ENCODE measurements around the gene ASB2. TPM values are rescaled to one million over a fixed set of nuclear protein-coding genes. Genes with fewer than 3 reads are reported as not detected.

Gene ASB2
- polyA plus RNA-seq, 1 donor from 2014 or later = 0.26 TPM

DNA sequence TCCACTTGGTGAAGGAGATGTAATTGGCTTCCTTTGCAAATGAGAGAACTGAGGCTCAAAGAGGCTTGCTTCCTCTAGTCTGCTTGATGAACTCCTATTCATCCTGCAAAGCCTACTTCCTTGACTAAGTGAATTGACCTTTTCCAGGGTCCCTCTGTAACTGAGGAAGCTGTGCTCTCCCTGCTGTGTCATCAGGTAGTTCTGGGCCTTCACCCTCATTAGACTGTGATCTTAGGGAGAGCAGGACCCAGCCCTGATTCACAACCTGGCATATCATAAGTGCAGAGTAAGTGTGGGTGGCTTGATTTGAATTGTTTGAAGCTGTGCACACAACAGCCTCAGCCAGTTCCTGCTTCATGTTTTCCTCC lies 16.3 kb downstream of the ASB2 start:
- Histone ChIP-seq H4K20me1 (ENCODE audit: insufficient read depth) (no peaks in the 10 kb centered on the region), H3F3A (ENCODE audit: insufficient read depth, low read length, poor library complexity, severe bottlenecking) (no peaks in the 10 kb centered on the region), H3K27ac (ENCODE audit: low read length) (no peak overlapping the region), H3K36me3 (ENCODE audit: insufficient read depth, low read length) (no peaks in the 10 kb centered on the region), H3K4me2 (ENCODE audit: low read length) (no peak overlapping the region), H3K9ac (ENCODE audit: low read length) (no peak overlapping the region), H3K4me3 (ENCODE audit: low read length) (no peak overlapping the region), H2AFZ (ENCODE audit: low read depth, low read length) (no peak overlapping the region), H3K79me2 (replicated peaks; ENCODE audit: insufficient read depth, low read length) (no peaks in the 10 kb centered on the region), H3K27me3 (ENCODE audit: insufficient read depth, low read depth, low read length) (no peaks in the 10 kb centered on the region), H3K9me3 (ENCODE audit: low read length) (no peaks in the 10 kb centered on the region), H3K9me2 (ENCODE audit: insufficient read depth, low read length) (no peaks in the 10 kb centered on the region)
- TF ChIP-seq, protein P1, sequence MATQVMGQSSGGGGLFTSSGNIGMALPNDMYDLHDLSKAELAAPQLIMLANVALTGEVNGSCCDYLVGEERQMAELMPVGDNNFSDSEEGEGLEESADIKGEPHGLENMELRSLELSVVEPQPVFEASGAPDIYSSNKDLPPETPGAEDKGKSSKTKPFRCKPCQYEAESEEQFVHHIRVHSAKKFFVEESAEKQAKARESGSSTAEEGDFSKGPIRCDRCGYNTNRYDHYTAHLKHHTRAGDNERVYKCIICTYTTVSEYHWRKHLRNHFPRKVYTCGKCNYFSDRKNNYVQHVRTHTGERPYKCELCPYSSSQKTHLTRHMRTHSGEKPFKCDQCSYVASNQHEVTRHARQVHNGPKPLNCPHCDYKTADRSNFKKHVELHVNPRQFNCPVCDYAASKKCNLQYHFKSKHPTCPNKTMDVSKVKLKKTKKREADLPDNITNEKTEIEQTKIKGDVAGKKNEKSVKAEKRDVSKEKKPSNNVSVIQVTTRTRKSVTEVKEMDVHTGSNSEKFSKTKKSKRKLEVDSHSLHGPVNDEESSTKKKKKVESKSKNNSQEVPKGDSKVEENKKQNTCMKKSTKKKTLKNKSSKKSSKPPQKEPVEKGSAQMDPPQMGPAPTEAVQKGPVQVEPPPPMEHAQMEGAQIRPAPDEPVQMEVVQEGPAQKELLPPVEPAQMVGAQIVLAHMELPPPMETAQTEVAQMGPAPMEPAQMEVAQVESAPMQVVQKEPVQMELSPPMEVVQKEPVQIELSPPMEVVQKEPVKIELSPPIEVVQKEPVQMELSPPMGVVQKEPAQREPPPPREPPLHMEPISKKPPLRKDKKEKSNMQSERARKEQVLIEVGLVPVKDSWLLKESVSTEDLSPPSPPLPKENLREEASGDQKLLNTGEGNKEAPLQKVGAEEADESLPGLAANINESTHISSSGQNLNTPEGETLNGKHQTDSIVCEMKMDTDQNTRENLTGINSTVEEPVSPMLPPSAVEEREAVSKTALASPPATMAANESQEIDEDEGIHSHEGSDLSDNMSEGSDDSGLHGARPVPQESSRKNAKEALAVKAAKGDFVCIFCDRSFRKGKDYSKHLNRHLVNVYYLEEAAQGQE (IDR thresholded peaks at IDR 0.05; ENCODE audit: borderline replicate concordance) = no peak
- TF ChIP-seq, protein P2, sequence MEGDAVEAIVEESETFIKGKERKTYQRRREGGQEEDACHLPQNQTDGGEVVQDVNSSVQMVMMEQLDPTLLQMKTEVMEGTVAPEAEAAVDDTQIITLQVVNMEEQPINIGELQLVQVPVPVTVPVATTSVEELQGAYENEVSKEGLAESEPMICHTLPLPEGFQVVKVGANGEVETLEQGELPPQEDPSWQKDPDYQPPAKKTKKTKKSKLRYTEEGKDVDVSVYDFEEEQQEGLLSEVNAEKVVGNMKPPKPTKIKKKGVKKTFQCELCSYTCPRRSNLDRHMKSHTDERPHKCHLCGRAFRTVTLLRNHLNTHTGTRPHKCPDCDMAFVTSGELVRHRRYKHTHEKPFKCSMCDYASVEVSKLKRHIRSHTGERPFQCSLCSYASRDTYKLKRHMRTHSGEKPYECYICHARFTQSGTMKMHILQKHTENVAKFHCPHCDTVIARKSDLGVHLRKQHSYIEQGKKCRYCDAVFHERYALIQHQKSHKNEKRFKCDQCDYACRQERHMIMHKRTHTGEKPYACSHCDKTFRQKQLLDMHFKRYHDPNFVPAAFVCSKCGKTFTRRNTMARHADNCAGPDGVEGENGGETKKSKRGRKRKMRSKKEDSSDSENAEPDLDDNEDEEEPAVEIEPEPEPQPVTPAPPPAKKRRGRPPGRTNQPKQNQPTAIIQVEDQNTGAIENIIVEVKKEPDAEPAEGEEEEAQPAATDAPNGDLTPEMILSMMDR (IDR thresholded peaks at IDR 0.05; ENCODE audit: poor library complexity, severe bottlenecking) = no peak
- no peak for TF ChIP-seq EP300 (conservative IDR thresholded peaks at IDR 0.05; ENCODE audit: poor library complexity, severe bottlenecking)
- no peak for TF ChIP-seq EZH2 (IDR thresholded peaks at IDR 0.05; ENCODE audit: borderline replicate concordance, insufficient read depth, low read length, poor library complexity, severe bottlenecking)
- no peak for TF ChIP-seq SMC3 (conservative IDR thresholded peaks at IDR 0.05; ENCODE audit: poor library complexity)
- no peak for TF ChIP-seq RAD21 (conservative IDR thresholded peaks at IDR 0.05)
- TF ChIP-seq TAF1 (IDR thresholded peaks at IDR 0.05; ENCODE audit: low read depth) = no peak
- no peak for TF ChIP-seq MXI1 (conservative IDR thresholded peaks at IDR 0.05; ENCODE audit: poor library complexity, severe bottlenecking)
- no peak for TF ChIP-seq POLR2AphosphoS5 (IDR thresholded peaks at IDR 0.05)

DNA sequence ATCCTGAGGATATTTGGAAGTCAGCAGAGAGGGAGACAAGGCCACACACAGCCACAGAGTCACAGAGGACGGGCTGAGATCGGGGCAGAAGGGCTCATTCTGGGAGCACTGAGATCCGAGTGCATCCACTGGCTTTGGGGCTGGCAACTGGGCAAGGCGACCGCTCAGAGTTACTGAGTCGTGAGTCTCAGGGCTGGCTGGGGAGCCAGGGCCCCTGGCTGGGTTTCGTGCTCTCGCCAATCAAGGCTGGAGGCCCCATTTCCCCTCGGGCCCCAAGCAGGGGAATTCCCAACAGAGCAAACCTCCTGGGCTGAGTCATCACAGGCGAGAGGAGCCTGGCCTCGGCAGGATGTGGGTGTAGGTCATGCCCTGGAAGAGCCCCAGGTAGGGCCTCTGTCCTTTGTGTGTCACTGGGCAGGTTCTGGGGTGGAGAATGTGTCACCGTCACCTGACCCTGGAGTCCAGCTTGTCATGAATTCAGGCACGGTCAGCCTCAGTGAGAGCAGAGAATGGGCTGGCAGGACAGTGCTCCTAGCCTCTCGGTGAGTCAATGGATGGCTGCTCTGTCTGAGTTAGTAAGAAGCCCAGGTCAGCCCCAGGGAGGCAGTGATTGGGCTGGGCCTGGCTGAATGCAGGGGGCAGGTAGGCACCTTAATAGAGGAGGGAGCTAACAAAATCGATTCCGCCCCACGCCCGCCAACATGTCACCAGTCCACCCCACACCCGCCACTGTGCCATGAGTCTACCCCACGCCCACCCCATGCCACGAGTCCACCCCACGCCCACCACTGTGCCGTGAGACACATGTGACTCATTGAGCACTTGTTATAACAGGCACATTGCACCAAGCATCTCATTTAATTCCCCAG lies 16.9 kb downstream of the ASB2 start:
- no peak overlapping the region for H2AFZ ChIP-seq (ENCODE audit: low read depth, low read length)

More for the DNA sequence above, 16.9 kb downstream of the ASB2 start:
- Histone ChIP-seq H3K9me2 (ENCODE audit: insufficient read depth, low read length) (no peaks in the 10 kb centered on the region), H3K36me3 (ENCODE audit: insufficient read depth, low read length) (no peaks in the 10 kb centered on the region), H4K20me1 (ENCODE audit: insufficient read depth) (no peaks in the 10 kb centered on the region), H3K9me3 (ENCODE audit: low read length) (no peaks in the 10 kb centered on the region), H3K4me3 (ENCODE audit: low read length) (no peak overlapping the region), H3K79me2 (replicated peaks; ENCODE audit: insufficient read depth, low read length) (no peaks in the 10 kb centered on the region), H3K27ac (ENCODE audit: low read length) (no peak overlapping the region), H3K9ac (ENCODE audit: low read length) (no peak overlapping the region), H3K27me3 (ENCODE audit: insufficient read depth, low read depth, low read length) (no peaks in the 10 kb centered on the region), H3F3A (ENCODE audit: insufficient read depth, low read length, poor library complexity, severe bottlenecking) (no peaks in the 10 kb centered on the region), H3K4me2 (ENCODE audit: low read length) (no peak overlapping the region)
- TF ChIP-seq MXI1 (conservative IDR thresholded peaks at IDR 0.05; ENCODE audit: poor library complexity, severe bottlenecking) (no peak), EP300 (conservative IDR thresholded peaks at IDR 0.05; ENCODE audit: poor library complexity, severe bottlenecking) (no peak), RAD21 (conservative IDR thresholded peaks at IDR 0.05) (no peak), SMC3 (conservative IDR thresholded peaks at IDR 0.05; ENCODE audit: poor library complexity) (no peak), POLR2AphosphoS5 (IDR thresholded peaks at IDR 0.05) (no peak)
- TF ChIP-seq, protein P2 (IDR thresholded peaks at IDR 0.05; ENCODE audit: poor library complexity, severe bottlenecking) = no peak
- TF ChIP-seq, protein P1 (IDR thresholded peaks at IDR 0.05; ENCODE audit: borderline replicate concordance) = no peak
